MCF 10A (cell line): ENCODE measurements around the gene ROBO2. TPM values are rescaled to one million over a fixed set of nuclear protein-coding genes. Genes with fewer than 3 reads are reported as not detected.

ENCODE experiments used
- BruUV-seq: library from RNA; stranded (reverse); fragments of 400-500 nt; replicated peaks from 2 replicates; lab custom pipeline; 2021; lab: Mats Ljungman, UMichigan
- CTCF ChIA-PET: fragments of 300-600 bp; sonication (Branson Sonifier 250); formaldehyde crosslinking; extraction: SDS; loops from one replicate; lab custom pipeline; 2021; ENCODE audit warnings: antibody characterized with exemption, inconsistent platforms; lab: Yijun Ruan, JAX
- POLR2A ChIA-PET: fragments of 300-600, 350-650 bp; sonication (Branson Sonifier 250); formaldehyde crosslinking; extraction: SDS; loops from one replicate; lab custom pipeline; 2020; ENCODE audit warnings: antibody characterized with exemption, inconsistent platforms; lab: Yijun Ruan, JAX
- DNase-seq: peaks from one replicate; pipeline ENCODE4 v3.0.0-alpha.2; 2018; ENCODE audit not compliant: unreplicated experiment
- H3K27ac Mint-ChIP-seq: one replicate; pipeline ENCODE4 v1.8.0; 2022; ENCODE audit warnings: mild to moderate bottlenecking, low read depth, mixed read lengths; ENCODE audit not compliant: unreplicated experiment
- H3K27me3 Mint-ChIP-seq: one replicate; pipeline ENCODE4 v1.8.0; 2022; ENCODE audit warnings: mixed read lengths; ENCODE audit not compliant: insufficient read depth, unreplicated experiment
- H3K36me3 Mint-ChIP-seq: one replicate; pipeline ENCODE4 v1.8.0; 2022; ENCODE audit warnings: mild to moderate bottlenecking, moderate library complexity, mixed read lengths; ENCODE audit not compliant: insufficient read depth, unreplicated experiment
- H3K4me1 Mint-ChIP-seq: one replicate; pipeline ENCODE4 v1.8.0; 2022; ENCODE audit warnings: mixed read lengths; ENCODE audit not compliant: insufficient read depth, unreplicated experiment
- H3K4me3 Mint-ChIP-seq: one replicate; pipeline ENCODE4 v1.8.0; 2022; ENCODE audit warnings: mild to moderate bottlenecking, moderate library complexity, mixed read lengths; ENCODE audit not compliant: unreplicated experiment
- H3K9me3 Mint-ChIP-seq: one replicate; pipeline ENCODE4 v1.8.0; 2022; ENCODE audit warnings: mixed read lengths; ENCODE audit not compliant: unreplicated experiment
- intact Hi-C: fragments of 100-400 bp; cut with micrococcal nuclease; formaldehyde crosslinking; loops from 2 replicates; pipeline ENCODE4 v1.14.1; 2022
- total RNA-seq: library from RNA; stranded (reverse); gene quantifications from 2 replicates; pipeline ENCODE4 v1.2.3, GENCODE V29; 2022
- TF ChIP-seq, protein P1 (sequence below): fragments of 200-600 bp; IDR thresholded peaks from one replicate; pipeline ENCODE4 v1.8.0; 2022; ENCODE audit warnings: antibody characterized with exemption, mild to moderate bottlenecking; ENCODE audit not compliant: unreplicated experiment

Gene ROBO2
- total RNA-seq, 1 experiment from 2014 or later = not detected

DNA sequence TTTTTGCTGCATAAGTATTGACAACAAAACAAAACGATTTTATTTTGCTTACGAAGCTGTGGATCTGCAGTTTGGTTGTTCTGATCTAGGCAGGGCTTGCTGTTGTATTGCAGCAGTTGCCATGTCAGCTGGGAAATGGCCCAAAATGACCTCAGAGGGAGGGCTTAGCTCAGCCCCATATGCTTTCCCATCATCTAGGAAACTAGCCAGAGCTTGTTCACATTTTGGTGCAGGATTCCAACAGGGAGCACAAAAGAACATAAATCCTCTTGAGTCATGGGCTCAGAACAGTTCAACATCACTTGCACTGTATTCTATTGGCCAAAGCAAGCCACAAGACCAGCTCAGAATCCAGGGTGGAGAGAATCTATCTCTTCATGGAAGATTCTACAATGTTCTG is 42.2 kb upstream of the ROBO2 start:
- ChIA-PET CTCF (interaction anchor here (0.6 kb wide), 1 partner anchor 9 kb away, joined by 3 read pairs; no protein-coding TSS in a partner anchor), POLR2A (interaction anchor here (2.1 kb wide), 1 partner anchor 10 kb away, joined by 7 read pairs; no protein-coding TSS in a partner anchor)
- TF ChIP-seq, protein P1, sequence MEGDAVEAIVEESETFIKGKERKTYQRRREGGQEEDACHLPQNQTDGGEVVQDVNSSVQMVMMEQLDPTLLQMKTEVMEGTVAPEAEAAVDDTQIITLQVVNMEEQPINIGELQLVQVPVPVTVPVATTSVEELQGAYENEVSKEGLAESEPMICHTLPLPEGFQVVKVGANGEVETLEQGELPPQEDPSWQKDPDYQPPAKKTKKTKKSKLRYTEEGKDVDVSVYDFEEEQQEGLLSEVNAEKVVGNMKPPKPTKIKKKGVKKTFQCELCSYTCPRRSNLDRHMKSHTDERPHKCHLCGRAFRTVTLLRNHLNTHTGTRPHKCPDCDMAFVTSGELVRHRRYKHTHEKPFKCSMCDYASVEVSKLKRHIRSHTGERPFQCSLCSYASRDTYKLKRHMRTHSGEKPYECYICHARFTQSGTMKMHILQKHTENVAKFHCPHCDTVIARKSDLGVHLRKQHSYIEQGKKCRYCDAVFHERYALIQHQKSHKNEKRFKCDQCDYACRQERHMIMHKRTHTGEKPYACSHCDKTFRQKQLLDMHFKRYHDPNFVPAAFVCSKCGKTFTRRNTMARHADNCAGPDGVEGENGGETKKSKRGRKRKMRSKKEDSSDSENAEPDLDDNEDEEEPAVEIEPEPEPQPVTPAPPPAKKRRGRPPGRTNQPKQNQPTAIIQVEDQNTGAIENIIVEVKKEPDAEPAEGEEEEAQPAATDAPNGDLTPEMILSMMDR = no peak
- DNase-seq = no peak
- Mint-ChIP-seq H3K27me3 (peaks cover 49% of the 10 kb centered on the region), H3K4me1 (no peaks in the 10 kb centered on the region), H3K4me3 (no peak overlapping the region), H3K9me3 (no peaks in the 10 kb centered on the region), H3K27ac (no peak overlapping the region), H3K36me3 (no peaks in the 10 kb centered on the region)
- no TSS peak for BruUV-seq
- intact Hi-C loops = no loop called here

DNA sequence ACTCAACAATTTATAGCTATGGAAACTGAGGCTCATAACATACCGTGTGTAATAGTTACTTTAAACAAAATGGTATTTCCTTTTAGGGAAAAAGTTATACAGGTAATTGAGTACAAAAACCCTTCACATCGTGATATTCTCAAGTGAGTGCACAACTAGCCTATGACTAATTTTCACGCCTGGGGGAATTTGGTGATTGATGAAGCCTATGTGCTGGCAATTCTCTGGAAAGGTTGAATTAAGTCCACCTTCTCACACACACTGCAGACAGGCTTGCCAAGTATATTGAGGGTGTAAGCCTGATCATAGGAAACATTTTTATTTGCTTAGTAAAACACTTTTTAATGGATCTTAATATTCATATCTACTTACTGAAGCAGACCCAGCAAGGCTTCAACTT is 41.3 kb upstream of the ROBO2 start:
- Mint-ChIP-seq H3K27me3 (peaks cover 49% of the 10 kb centered on the region), H3K4me3 (no peak overlapping the region), H3K36me3 (no peaks in the 10 kb centered on the region), H3K9me3 (no peaks in the 10 kb centered on the region), H3K4me1 (no peaks in the 10 kb centered on the region), H3K27ac (no peak overlapping the region)
- no TSS peak for BruUV-seq
- intact Hi-C loops = no loop called here
- ChIA-PET CTCF (interaction anchor here (0.7 kb wide), 1 partner anchor 138 kb away, joined by 5 read pairs; no protein-coding TSS in a partner anchor), POLR2A (interaction anchor here (2.1 kb wide), 1 partner anchor 11 kb away, joined by 7 read pairs; no protein-coding TSS in a partner anchor)
- TF ChIP-seq, protein P1 = no peak
- DNase-seq = no peak

DNA sequence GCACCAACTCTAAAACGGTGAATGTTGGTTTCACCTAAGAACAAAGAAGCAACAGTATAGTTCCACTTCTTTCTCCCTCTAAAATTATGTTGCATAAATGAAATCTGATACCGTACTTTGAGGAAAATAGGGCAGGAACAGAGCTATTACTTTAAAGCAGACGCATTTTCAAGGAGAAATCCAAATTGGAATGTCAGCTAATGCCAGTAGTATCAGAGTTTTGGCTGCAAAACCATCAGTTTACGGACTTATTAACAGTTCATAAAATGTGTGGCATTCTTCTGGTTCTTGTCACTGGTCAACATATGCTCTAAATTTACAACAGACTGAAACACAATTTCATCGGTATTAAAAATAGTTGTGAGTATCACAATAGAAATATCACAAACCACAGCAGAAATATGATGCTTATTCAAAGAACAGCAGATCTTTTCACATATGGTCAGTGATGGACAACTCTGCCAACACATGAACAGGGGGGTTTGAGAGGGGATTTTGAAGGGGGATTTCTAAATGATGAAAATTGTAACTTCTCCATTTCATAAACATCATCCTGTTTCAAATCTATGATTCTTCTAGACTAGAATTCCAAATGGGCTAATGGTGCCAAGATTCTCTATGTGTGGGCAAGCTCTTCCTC is 38.7 kb upstream of the ROBO2 start:
- H3K27ac Mint-ChIP-seq = no peak overlapping the region
- POLR2A ChIA-PET = no interaction called here
- no peaks in the 10 kb centered on the region for H3K36me3 Mint-ChIP-seq
- no peaks in the 10 kb centered on the region for H3K9me3 Mint-ChIP-seq
- no peak overlapping the region for H3K4me3 Mint-ChIP-seq
- peaks cover 54% of the 10 kb centered on the region for H3K27me3 Mint-ChIP-seq
- DNase-seq = no peak
- CTCF ChIA-PET = no interaction called here
- H3K4me1 Mint-ChIP-seq = no peaks in the 10 kb centered on the region
- no TSS peak for BruUV-seq
- intact Hi-C loops = no loop called here
- TF ChIP-seq, protein P1 = no peak

DNA sequence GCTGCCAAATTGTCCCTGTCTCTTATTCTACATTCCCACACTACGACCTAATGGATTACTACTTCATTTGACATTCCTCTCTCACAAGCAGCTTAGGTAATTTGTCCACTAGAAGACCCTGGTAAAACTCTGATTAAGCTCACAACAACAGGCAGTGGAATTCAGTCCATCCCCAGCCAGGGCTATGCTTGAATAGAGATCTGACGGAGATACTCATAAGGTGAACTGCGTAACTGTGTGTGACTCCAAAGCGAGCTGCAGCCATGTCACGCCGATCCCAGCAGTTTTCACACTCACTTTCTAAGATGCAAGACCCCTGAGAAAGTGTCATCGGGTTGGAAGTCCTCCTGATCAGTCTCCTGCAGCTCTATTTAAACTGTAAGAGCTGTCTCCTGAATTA is 25.7 kb upstream of the ROBO2 start:
- ChIA-PET POLR2A (no interaction called here), CTCF (no interaction called here)
- TF ChIP-seq, protein P1 = no peak
- intact Hi-C loops = no loop called here
- no TSS peak for BruUV-seq
- no peaks in the 10 kb centered on the region for H3K36me3 Mint-ChIP-seq
- no peaks in the 10 kb centered on the region for H3K9me3 Mint-ChIP-seq
- H3K27me3 Mint-ChIP-seq = peaks cover 89% of the 10 kb centered on the region
- no peak for DNase-seq
- H3K4me1 Mint-ChIP-seq = no peaks in the 10 kb centered on the region
- H3K27ac Mint-ChIP-seq = no peak overlapping the region
- H3K4me3 Mint-ChIP-seq = no peak overlapping the region
